Endodermal cell (in vitro differentiated cells): Measurements from ENCODE around the gene TFF1. TPM values are rescaled to one million over a fixed set of nuclear protein-coding genes. Genes with fewer than 3 reads are reported as not detected.

Experiments used
- DNase-seq: peaks from one replicate; pipeline ENCODE4 v3.0.0-alpha.2; 2017
- H3K27ac ChIP-seq: 2 replicates; pipeline ENCODE4 v1.5.1; 2013; ENCODE audit warnings: mild to moderate bottlenecking, low read depth, low read length, moderate library complexity
- H3K27me3 ChIP-seq: 2 replicates; pipeline ENCODE4 v1.6.1; 2013; ENCODE audit warnings: mild to moderate bottlenecking, low read length, moderate library complexity; ENCODE audit not compliant: insufficient read depth, control insufficient read depth, poor library complexity, severe bottlenecking
- H3K36me3 ChIP-seq: 2 replicates; pipeline ENCODE4 v1.7.0; 2013; ENCODE audit warnings: mild to moderate bottlenecking, low read length, moderate library complexity; ENCODE audit not compliant: control insufficient read depth, insufficient read depth
- H3K4me1 ChIP-seq: one replicate; pipeline ENCODE4 v1.7.0; 2013; ENCODE audit warnings: low read length; ENCODE audit not compliant: control insufficient read depth, insufficient read depth
- H3K4me3 ChIP-seq: 2 replicates; pipeline ENCODE4 v1.5.1; 2013; ENCODE audit warnings: mild to moderate bottlenecking, low read length, moderate library complexity
- H3K9ac ChIP-seq: 2 replicates; pipeline ENCODE4 v1.6.1; 2013; ENCODE audit warnings: mild to moderate bottlenecking, low read length, moderate library complexity; ENCODE audit not compliant: poor library complexity, severe bottlenecking; ENCODE audit errors: extremely low read depth
- H3K9me3 ChIP-seq: 2 replicates; pipeline ENCODE4 v1.6.1; 2013; ENCODE audit warnings: mild to moderate bottlenecking, low read length, moderate library complexity; ENCODE audit not compliant: control insufficient read depth
- H3K27ac Mint-ChIP-seq: 2 replicates; pipeline ENCODE4 v1.8.0; 2020; ENCODE audit warnings: mixed read lengths
- H3K27me3 Mint-ChIP-seq: 2 replicates; pipeline ENCODE4 v1.8.0; 2021; ENCODE audit warnings: mild to moderate bottlenecking, mixed read lengths; ENCODE audit not compliant: insufficient read depth
- H3K36me3 Mint-ChIP-seq: 2 replicates; pipeline ENCODE4 v1.8.0; 2020; ENCODE audit warnings: low read depth, mixed read lengths
- H3K4me1 Mint-ChIP-seq: 2 replicates; pipeline ENCODE4 v1.8.0; 2020; ENCODE audit warnings: mixed read lengths
- H3K4me3 Mint-ChIP-seq: 2 replicates; pipeline ENCODE4 v1.8.0; 2020; ENCODE audit warnings: mild to moderate bottlenecking, moderate library complexity, mixed read lengths
- H3K9me3 Mint-ChIP-seq: 2 replicates; pipeline ENCODE4 v1.8.0; 2020; ENCODE audit warnings: mild to moderate bottlenecking, mixed read lengths
- WGBS, 2 experiments: methylation state at CpG; one replicate each; pipeline versions ENCODE4 v1.1.5 to v1.1.7; 2013; ENCODE audit warnings: missing lambda C conversion rate in 2 of 2, mixed read lengths in 1 of 2; ENCODE audit not compliant: insufficient coverage in 1 of 2, insufficient read length in 1 of 2; 5-methylcytosine and 5-hydroxymethylcytosine counted together
- total RNA-seq, 2 donors: library from RNA; stranded (reverse); fragmentation: NEBNext Ultra II Directional in 1 of 2; extraction: Animal tissue kit (Norgen Biotek cat#: 25700) in 1 of 2; gene quantifications; 2 replicates in 1 of 2; 3 replicates in 1 of 2; pipeline ENCODE4 v1.2.1, GENCODE V29; 2021
- TF ChIP-seq, protein P1 (sequence below): fragments of 200-600 bp; sonication (generic); conservative IDR thresholded peaks from 2 replicates; pipeline ENCODE4 v1.5.0; 2021; ENCODE audit warnings: antibody characterized with exemption, mild to moderate bottlenecking

Gene TFF1
- total RNA-seq, 2 donors from 2014 or later, result 1.6 to 3.7 TPM

GRCh38 chr21:42350927-42351426 lies 15.4 kb downstream of the TFF1 start, which contains the start of gene TFF2:
Gene TFF2 (minus strand): TSS chr21:42350994. CDS start chr21:42350957, 37 bp downstream.
- H3K9ac ChIP-seq, result no peak within 1 kb of the TSS
- peak; percentile 28 for DNase-seq
- 90 to 93% methylated on average over 11 to 13 of the region's 13 CpGs for WGBS, 2 experiments
- Mint-ChIP-seq H3K27ac (no peak within 1 kb of the TSS), H3K9me3 (no peaks in the 10 kb centered on the region), H3K4me1 (no peaks in the 10 kb centered on the region), H3K4me3 (no peak within 1 kb of the TSS), H3K36me3 (no peaks in the 10 kb centered on the region), H3K27me3 (no peaks in the 10 kb centered on the region)
- no peaks in the 10 kb centered on the region for H3K36me3 ChIP-seq
- H3K4me1 ChIP-seq, result no peaks in the 10 kb centered on the region
- no peaks in the 10 kb centered on the region for H3K27me3 ChIP-seq
- TF ChIP-seq, protein P1, sequence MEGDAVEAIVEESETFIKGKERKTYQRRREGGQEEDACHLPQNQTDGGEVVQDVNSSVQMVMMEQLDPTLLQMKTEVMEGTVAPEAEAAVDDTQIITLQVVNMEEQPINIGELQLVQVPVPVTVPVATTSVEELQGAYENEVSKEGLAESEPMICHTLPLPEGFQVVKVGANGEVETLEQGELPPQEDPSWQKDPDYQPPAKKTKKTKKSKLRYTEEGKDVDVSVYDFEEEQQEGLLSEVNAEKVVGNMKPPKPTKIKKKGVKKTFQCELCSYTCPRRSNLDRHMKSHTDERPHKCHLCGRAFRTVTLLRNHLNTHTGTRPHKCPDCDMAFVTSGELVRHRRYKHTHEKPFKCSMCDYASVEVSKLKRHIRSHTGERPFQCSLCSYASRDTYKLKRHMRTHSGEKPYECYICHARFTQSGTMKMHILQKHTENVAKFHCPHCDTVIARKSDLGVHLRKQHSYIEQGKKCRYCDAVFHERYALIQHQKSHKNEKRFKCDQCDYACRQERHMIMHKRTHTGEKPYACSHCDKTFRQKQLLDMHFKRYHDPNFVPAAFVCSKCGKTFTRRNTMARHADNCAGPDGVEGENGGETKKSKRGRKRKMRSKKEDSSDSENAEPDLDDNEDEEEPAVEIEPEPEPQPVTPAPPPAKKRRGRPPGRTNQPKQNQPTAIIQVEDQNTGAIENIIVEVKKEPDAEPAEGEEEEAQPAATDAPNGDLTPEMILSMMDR, result no peak
- H3K9me3 ChIP-seq, result no peaks in the 10 kb centered on the region
- no peak within 1 kb of the TSS for H3K27ac ChIP-seq
- H3K4me3 ChIP-seq, result no peak within 1 kb of the TSS

GRCh38 chr21:42350318-42350910 lies 15.9 kb downstream of the TFF1 start:
- H3K9me3 ChIP-seq, result no peaks in the 10 kb centered on the region
- Mint-ChIP-seq H3K4me1 (no peaks in the 10 kb centered on the region), H3K9me3 (no peaks in the 10 kb centered on the region), H3K36me3 (no peaks in the 10 kb centered on the region), H3K4me3 (no peak overlapping the region), H3K27ac (no peak overlapping the region), H3K27me3 (no peaks in the 10 kb centered on the region)
- no peaks in the 10 kb centered on the region for H3K27me3 ChIP-seq
- H3K4me3 ChIP-seq, result no peak overlapping the region
- H3K9ac ChIP-seq, result no peak overlapping the region
- no peaks in the 10 kb centered on the region for H3K4me1 ChIP-seq
- WGBS, 2 experiments, result 82 to 89% methylated on average over 7 to 11 of the region's 11 CpGs
- no peaks in the 10 kb centered on the region for H3K36me3 ChIP-seq
- H3K27ac ChIP-seq, result no peak overlapping the region
- TF ChIP-seq, protein P1, result no peak
- peak; percentile 9 for DNase-seq

GRCh38 chr21:42349420-42350317 lies 16.7 kb downstream of the TFF1 start:
- no peak overlapping the region for H3K9ac ChIP-seq
- no peaks in the 10 kb centered on the region for H3K4me1 ChIP-seq
- Mint-ChIP-seq H3K27ac (no peak overlapping the region), H3K27me3 (no peaks in the 10 kb centered on the region), H3K4me1 (no peaks in the 10 kb centered on the region), H3K36me3 (no peaks in the 10 kb centered on the region), H3K4me3 (no peak overlapping the region), H3K9me3 (no peaks in the 10 kb centered on the region)
- DNase-seq, result peak; percentile 33
- H3K9me3 ChIP-seq, result no peaks in the 10 kb centered on the region
- H3K27ac ChIP-seq, result no peak overlapping the region
- TF ChIP-seq, protein P1, result no peak
- H3K27me3 ChIP-seq, result no peaks in the 10 kb centered on the region
- WGBS, 2 experiments, result 82 to 97% methylated on average over 6 to 14 of the region's 14 CpGs
- H3K36me3 ChIP-seq, result no peaks in the 10 kb centered on the region
- H3K4me3 ChIP-seq, result no peak overlapping the region
